Thyroid gland (tissue), 4 donors: ENCODE measurements around the gene NME9. TPM values are rescaled to one million over a fixed set of nuclear protein-coding genes. Genes with fewer than 3 reads are reported as not detected.

ENCODE experiments used
- DNase-seq, 2 donors: peaks; one replicate each; pipeline ENCODE4 v3.0.0-alpha.2; 2019
- H3K27ac ChIP-seq, 3 donors: fragments of 200-600 bp; sonication (generic); 1 replicate in 2 of 3; 2 replicates in 1 of 3; pipeline ENCODE4 v1.5.1; 2016 to 2019; ENCODE audit warnings: mild to moderate bottlenecking in 1 of 3, moderate library complexity in 1 of 3
- H3K27me3 ChIP-seq: fragments of 200-600 bp; sonication (generic); one replicate; pipeline ENCODE4 v1.5.1; 2019
- H3K36me3 ChIP-seq, 2 donors: fragments of 200-600 bp; sonication (generic); one replicate each; pipeline ENCODE4 v1.5.1; 2016 to 2019
- H3K4me1 ChIP-seq, 2 donors: fragments of 200-600 bp; sonication (generic); one replicate each; pipeline ENCODE4 v1.5.1; 2017 to 2019
- H3K4me3 ChIP-seq, 3 donors: fragments of 200-600 bp; sonication (generic); replicated peaks in 1 of 3; 1 replicate in 2 of 3; 2 replicates in 1 of 3; pipeline ENCODE4 v1.5.1; 2016; ENCODE audit warnings: mild to moderate bottlenecking in 1 of 3
- H3K9me3 ChIP-seq: fragments of 200-600 bp; sonication (generic); one replicate; pipeline ENCODE4 v1.5.1; 2017
- CTCF ChIP-seq, 6 experiments: fragments of 200-600 bp in 3 of 6; fragments of 450-650 bp in 3 of 6; sonication (generic) in 3 of 6; IDR thresholded peaks; one replicate each; pipeline ENCODE4 v1.5.1; 2016 to 2019; ENCODE audit warnings: antibody characterized with exemption in 6 of 6, mild to moderate bottlenecking in 2 of 6, inconsistent platforms in 1 of 6, moderate library complexity in 1 of 6
- POLR2A ChIP-seq, 2 donors: fragments of 450-650 bp; IDR thresholded peaks; one replicate each; pipeline ENCODE4 v1.6.1; 2017; ENCODE audit warnings: antibody characterized with exemption in 2 of 2, mild to moderate bottlenecking in 2 of 2, moderate library complexity in 1 of 2
- WGBS, 2 donors: methylation state at CpG; one replicate each; pipeline ENCODE4 v1.1.5; 2017; 5-methylcytosine and 5-hydroxymethylcytosine counted together
- intact Hi-C: fragments of 100-400 bp; cut with DNase I; formaldehyde crosslinking; loops from one replicate; pipeline ENCODE4 v1.15.1; 2023
- total RNA-seq, 4 donors: library from RNA; depleted of rRNA; stranded (reverse); fragments of >200 nt; gene quantifications; one replicate each; pipeline ENCODE4 v1.2.3, GENCODE V29; 2016

NME9 gene
- total RNA-seq, 4 donors from 2014 or later = 1.3 to 2.7 (median 2.6) TPM; not detected in 1

- intact Hi-C loops = no loop called here
- 61 to 69% methylated on average over 1 of the region's 1 CpG for WGBS, 2 donors
- DNase-seq = no peak
- Histone ChIP-seq H3K9me3 (no peaks in the 10 kb centered on the region), H3K4me1 (no peaks in the 10 kb centered on the region), H3K36me3 (peaks cover 0 to 4% of the 10 kb centered on the region in 2 donors), H3K4me3 (no peak overlapping the region), H3K27me3 (no peaks in the 10 kb centered on the region), H3K27ac (no peak overlapping the region)
- TF ChIP-seq POLR2A (IDR thresholded peaks at IDR 0.05) (no peak), CTCF (IDR thresholded peaks at IDR 0.05) (no peak)
Measured at GRCh38 chr3:138254216-138254615, 75.4 kb downstream of the NME9 start.

- Histone ChIP-seq H3K9me3 (no peaks in the 10 kb centered on the region), H3K27me3 (no peaks in the 10 kb centered on the region), H3K27ac (no peak overlapping the region), H3K4me3 (no peak overlapping the region), H3K4me1 (no peaks in the 10 kb centered on the region), H3K36me3 (no peaks in the 10 kb centered on the region)
- TF ChIP-seq POLR2A (IDR thresholded peaks at IDR 0.05) (no peak), CTCF (IDR thresholded peaks at IDR 0.05) (no peak)
- WGBS, 2 donors = 94 to 97% methylated on average over 1 of the region's 1 CpG
- intact Hi-C loops = no loop called here
- DNase-seq = no peak
Measured at GRCh38 chr3:138253609-138254008, 76.0 kb downstream of the NME9 start.

Other genes starting within 250 kb of the NME9 start
- gene DZIP1L, start 214.2 kb downstream of the NME9 start, total RNA-seq = 10 to 100 TPM; 12.7 to 23.0 (median 17.2) TPM
- not detected for gene A4GNT, start 197.5 kb downstream of the NME9 start, total RNA-seq
- gene DBR1, start 154.9 kb downstream of the NME9 start, total RNA-seq = 10 to 100 TPM; 16.8 to 25.4 (median 18.3) TPM
- gene ARMC8, start 142.6 kb downstream of the NME9 start, total RNA-seq = 10 to 100 TPM; 57.2 to 91.8 (median 59.5) TPM
- 10 to 100 TPM; 55.8 to 92.4 (median 69.6) TPM for gene MRAS, start 18.7 kb upstream of the NME9 start, total RNA-seq
- 10 to 100 TPM; 19.9 to 82.8 (median 22.7) TPM for gene ESYT3, start 104.8 kb upstream of the NME9 start, total RNA-seq